ENCODE data around the gene PATJ. TPM values are rescaled to one million over a fixed set of nuclear protein-coding genes. Genes with fewer than 3 reads are reported as not detected.

Gene PATJ
- total RNA-seq, 4 donors from 2014 or later = 54.9 to 187 (median 62.1) TPM

- no peaks in the 10 kb centered on the region for H3K27me3 ChIP-seq
- no peak overlapping the region for H3K4me3 ChIP-seq
- DNase-seq (ENCODE audit: low spot score in 2 of 2) = no peak
- no peaks in the 10 kb centered on the region for H3K4me1 ChIP-seq
- 75% methylated on average over 1 of the region's 1 CpG for WGBS
- H3K36me3 ChIP-seq = peaks cover 9% of the 10 kb centered on the region
- TF ChIP-seq POLR2AphosphoS5 (IDR thresholded peaks at IDR 0.05) (no peak), EP300 (IDR thresholded peaks at IDR 0.05) (no peak), POLR2A (IDR thresholded peaks at IDR 0.05) (no peak)
- TF ChIP-seq, protein P1, sequence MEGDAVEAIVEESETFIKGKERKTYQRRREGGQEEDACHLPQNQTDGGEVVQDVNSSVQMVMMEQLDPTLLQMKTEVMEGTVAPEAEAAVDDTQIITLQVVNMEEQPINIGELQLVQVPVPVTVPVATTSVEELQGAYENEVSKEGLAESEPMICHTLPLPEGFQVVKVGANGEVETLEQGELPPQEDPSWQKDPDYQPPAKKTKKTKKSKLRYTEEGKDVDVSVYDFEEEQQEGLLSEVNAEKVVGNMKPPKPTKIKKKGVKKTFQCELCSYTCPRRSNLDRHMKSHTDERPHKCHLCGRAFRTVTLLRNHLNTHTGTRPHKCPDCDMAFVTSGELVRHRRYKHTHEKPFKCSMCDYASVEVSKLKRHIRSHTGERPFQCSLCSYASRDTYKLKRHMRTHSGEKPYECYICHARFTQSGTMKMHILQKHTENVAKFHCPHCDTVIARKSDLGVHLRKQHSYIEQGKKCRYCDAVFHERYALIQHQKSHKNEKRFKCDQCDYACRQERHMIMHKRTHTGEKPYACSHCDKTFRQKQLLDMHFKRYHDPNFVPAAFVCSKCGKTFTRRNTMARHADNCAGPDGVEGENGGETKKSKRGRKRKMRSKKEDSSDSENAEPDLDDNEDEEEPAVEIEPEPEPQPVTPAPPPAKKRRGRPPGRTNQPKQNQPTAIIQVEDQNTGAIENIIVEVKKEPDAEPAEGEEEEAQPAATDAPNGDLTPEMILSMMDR (IDR thresholded peaks at IDR 0.05) = no peak
- no peak overlapping the region for H3K27ac ChIP-seq
- no peaks in the 10 kb centered on the region for H3K9me3 ChIP-seq
Observed at GRCh38 chr1:61812916-61813315, 70.6 kb downstream of the PATJ start.

DNA sequence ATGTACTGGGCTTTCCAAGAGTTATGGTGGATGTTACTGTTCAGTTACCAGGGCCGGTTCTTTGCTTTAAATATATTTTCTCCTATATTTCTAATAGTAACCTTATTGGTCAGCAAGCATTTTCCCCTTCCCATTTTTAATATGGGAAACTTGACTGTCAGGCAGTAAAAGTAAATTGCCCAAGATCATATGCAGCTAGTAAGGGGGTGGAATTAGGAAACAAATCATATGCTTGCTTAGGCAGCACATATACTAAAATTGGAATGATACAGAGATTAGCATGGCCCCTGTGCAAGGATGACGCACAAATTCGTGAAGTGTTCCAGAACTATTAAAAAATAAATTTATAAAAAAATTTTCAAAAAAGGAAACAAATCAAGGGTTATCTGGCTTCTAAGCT, 73.9 kb downstream of the PATJ start:
- TF ChIP-seq POLR2A (IDR thresholded peaks at IDR 0.05) = no peak
- no peak for TF ChIP-seq EP300 (IDR thresholded peaks at IDR 0.05)
- no peak for TF ChIP-seq POLR2AphosphoS5 (IDR thresholded peaks at IDR 0.05)
- TF ChIP-seq, protein P1 (IDR thresholded peaks at IDR 0.05) = no peak
- WGBS = 94% methylated on average over 3 of the region's 3 CpGs
- no peaks in the 10 kb centered on the region for H3K27me3 ChIP-seq

DNA sequence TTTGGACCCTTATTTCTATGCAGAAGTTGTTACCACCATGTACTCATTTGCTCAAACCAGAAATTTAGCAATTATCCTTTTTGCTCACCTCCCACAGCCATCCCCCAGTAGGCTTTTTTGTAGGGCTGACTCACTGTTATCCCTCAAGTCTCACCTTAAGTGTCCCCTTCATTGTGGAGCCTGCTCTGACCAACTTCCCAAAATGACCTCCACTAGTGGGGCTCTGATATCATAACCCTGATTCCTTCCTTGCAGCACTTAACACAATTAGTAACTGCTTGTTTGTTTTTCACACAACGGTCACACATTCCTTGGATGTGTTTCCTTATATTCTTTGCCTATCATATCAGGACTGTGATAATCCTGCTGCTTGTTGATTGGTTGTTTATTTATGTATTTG, 76.7 kb downstream of the PATJ start:
- Histone ChIP-seq H3K4me1 (no peaks in the 10 kb centered on the region), H3K27ac (no peak overlapping the region), H3K9me3 (no peaks in the 10 kb centered on the region), H3K4me3 (no peak overlapping the region), H3K27me3 (no peaks in the 10 kb centered on the region), H3K36me3 (peaks cover 38% of the 10 kb centered on the region)
- TF ChIP-seq, protein P1 (IDR thresholded peaks at IDR 0.05) = no peak
- TF ChIP-seq EP300 (IDR thresholded peaks at IDR 0.05) = no peak
- no peak for TF ChIP-seq POLR2A (IDR thresholded peaks at IDR 0.05)
- no peak for TF ChIP-seq POLR2AphosphoS5 (IDR thresholded peaks at IDR 0.05)
- 94% methylated on average over 1 of the region's 1 CpG for WGBS
- DNase-seq (ENCODE audit: low spot score in 2 of 2) = no peak

More for the DNA sequence above, 73.9 kb downstream of the PATJ start:
- DNase-seq (ENCODE audit: low spot score in 2 of 2) = no peak
- Histone ChIP-seq H3K4me3 (no peak overlapping the region), H3K4me1 (no peaks in the 10 kb centered on the region), H3K27ac (no peak overlapping the region), H3K36me3 (peaks cover 21% of the 10 kb centered on the region), H3K9me3 (no peaks in the 10 kb centered on the region)

DNA sequence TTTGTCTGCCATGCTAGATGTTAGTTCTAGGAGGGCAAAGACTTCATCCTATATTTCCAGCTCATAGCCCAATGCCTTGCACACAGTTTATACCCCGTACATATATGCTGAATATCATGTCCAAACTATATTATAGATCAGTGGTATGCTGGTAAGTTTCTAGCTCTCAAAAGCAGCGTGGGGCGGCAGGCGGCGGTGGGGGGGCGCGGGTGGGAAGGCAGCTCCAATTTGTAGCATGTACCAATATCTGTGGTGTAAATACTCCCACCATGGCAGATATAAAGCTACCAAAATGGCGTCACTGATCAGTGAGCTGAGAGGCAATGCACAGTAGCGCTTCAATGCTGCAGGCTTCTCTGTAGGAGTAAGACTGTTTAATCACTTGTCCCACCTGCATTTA, 77.1 kb downstream of the PATJ start:
- Histone ChIP-seq H3K27ac (no peak overlapping the region), H3K4me3 (no peak overlapping the region), H3K9me3 (no peaks in the 10 kb centered on the region), H3K27me3 (no peaks in the 10 kb centered on the region), H3K4me1 (no peaks in the 10 kb centered on the region), H3K36me3 (peaks cover 41% of the 10 kb centered on the region)
- DNase-seq (ENCODE audit: low spot score in 2 of 2) = no peak
- WGBS = 98% methylated on average over 9 of the region's 9 CpGs
- TF ChIP-seq POLR2A (IDR thresholded peaks at IDR 0.05) (no peak), POLR2AphosphoS5 (IDR thresholded peaks at IDR 0.05) (no peak), EP300 (IDR thresholded peaks at IDR 0.05) (no peak)
- TF ChIP-seq, protein P1 (IDR thresholded peaks at IDR 0.05) = no peak

GRCh38 chr1:61825393-61825792, 83.1 kb downstream of the PATJ start:
- Histone ChIP-seq H3K36me3 (peaks cover 69% of the 10 kb centered on the region), H3K27ac (no peak overlapping the region), H3K4me3 (no peak overlapping the region), H3K27me3 (no peaks in the 10 kb centered on the region), H3K4me1 (no peaks in the 10 kb centered on the region), H3K9me3 (no peaks in the 10 kb centered on the region)
- DNase-seq (ENCODE audit: low spot score in 2 of 2) = no peak
- WGBS = 50% methylated on average over 1 of the region's 1 CpG
- TF ChIP-seq EP300 (IDR thresholded peaks at IDR 0.05) (no peak), POLR2AphosphoS5 (IDR thresholded peaks at IDR 0.05) (no peak), POLR2A (IDR thresholded peaks at IDR 0.05) (no peak)
- TF ChIP-seq, protein P1 (IDR thresholded peaks at IDR 0.05) = no peak
